Stimulated activated CD8-positive, alpha-beta memory T cell treated with anti-CD3 and anti-CD28 coated beads, Interleukin-7, amount 100 ng/mL, for 48 hours (primary cell): ENCODE data around the gene PRSS57.
"Not testable (repeated sequence)": the region's sequence is repeated elsewhere in the genome, so short reads cannot be mapped to it uniquely, and the experiment has no call there.

Source experiments
- DNase-seq, 2 donors: peaks; one replicate each; pipeline ENCODE4 v3.0.0-alpha.2; 2020; ENCODE audit warnings: low read depth in 1 of 2; ENCODE audit errors: extremely low read depth in 1 of 2

The PRSS57 gene

DNA sequence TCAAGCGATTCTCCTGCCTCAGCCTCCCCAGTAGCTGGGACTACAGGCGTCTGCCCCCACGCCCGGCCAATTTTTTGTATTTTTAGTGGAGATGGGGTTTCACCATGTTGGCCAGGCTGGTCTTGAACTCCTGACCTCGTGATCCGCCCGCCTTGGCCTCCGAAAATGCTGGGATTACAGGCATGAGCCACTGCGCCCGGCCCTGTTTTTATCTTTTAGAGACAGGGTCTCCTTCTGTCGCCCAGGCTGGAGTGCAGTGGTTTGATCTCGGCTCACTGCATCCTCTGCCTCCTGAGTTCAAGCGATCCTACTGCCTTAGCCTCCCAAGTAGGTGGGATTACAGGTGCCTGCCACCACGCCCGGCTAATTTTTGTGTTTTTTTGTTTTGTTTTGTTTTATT, 3.3 kb upstream of the PRSS57 start:
- DNase-seq = not testable (repeated sequence)

DNA sequence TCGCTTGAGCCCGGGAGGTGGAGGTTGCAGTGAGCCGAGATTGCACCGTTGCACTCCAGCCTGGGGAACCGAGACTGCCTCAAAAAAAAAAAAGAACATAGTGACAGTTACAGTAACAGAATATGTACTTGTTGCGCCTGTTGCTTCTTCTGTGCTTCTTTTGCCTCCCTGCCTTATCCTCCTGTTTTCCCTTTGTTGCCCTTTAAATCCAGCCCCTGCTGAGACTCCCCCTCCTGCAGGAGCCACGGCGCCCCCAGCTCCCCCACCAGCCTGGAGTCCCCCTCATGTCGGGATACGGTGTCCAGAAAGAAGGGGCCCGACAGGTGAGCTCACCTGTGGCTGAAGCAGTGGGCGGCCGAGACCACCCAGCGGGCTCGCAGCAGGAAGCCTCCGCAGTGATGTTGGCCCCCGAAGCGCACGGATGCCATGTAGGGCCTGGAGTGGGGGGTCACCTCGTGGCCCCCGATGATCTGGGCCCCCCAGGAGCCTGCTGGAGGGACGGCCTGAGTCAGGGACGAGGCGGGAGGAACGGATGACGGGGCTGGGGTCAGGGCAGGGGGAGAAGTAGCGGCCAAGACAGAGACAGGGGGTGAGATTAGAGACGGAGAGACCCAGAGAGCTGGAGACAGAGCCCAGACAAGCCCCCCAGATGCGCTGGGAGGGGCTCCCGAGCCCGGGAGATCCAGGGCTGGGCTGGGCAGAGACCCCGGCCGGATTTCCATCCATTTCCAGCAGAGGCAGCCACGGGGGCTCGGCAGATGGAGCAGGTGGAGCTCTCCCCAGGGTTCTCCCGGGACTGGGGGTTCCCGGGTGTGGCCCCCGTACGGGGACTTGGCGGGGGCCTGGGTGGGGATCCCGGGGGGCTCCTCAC, 536 bp downstream of the PRSS57 start:
- no peak for DNase-seq

GRCh38 chr19:690203-690602, 5.0 kb downstream of the PRSS57 start:
- no peak for DNase-seq

DNA sequence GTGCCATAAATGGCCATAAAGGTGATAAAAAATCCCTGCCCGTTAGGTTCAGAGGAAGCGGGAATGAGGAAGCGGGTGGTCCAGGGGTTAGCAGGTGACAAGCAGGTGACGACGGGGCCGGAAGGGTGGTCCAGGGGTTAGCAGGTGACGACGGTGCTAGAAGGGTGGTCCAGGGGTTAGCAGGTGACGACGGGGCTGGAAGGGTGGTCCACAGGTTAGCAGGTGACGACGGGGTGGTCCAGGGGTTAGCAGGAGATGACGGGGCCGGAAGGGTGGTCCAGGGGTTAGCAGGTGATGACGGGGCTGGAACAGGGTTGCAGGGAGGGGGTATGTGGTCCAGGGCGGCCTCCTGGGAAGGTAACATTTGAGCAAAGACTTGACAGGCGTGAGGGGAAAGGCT, 6.3 kb downstream of the PRSS57 start:
- no peak for DNase-seq

DNA sequence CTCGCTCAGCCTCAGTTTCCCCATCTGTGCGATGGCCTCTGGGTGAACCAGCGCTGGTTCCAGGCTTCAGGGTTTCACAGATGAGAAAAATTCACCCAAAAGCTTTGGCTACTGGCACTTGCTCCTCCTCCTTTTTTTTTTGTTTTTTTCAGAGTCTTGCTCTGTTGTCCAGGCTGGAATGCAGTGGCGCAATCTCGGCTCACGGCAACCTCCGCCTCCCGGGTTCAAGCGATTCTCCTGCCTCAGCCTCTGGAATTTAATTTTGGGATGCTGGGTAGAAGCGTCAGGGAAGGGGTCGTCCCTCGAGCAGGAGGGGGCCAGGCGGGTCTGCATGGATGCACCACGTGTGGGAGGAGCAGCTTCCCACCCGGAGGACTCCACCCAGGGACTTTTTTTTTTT, 7.0 kb downstream of the PRSS57 start:
- DNase-seq = no peak

DNA sequence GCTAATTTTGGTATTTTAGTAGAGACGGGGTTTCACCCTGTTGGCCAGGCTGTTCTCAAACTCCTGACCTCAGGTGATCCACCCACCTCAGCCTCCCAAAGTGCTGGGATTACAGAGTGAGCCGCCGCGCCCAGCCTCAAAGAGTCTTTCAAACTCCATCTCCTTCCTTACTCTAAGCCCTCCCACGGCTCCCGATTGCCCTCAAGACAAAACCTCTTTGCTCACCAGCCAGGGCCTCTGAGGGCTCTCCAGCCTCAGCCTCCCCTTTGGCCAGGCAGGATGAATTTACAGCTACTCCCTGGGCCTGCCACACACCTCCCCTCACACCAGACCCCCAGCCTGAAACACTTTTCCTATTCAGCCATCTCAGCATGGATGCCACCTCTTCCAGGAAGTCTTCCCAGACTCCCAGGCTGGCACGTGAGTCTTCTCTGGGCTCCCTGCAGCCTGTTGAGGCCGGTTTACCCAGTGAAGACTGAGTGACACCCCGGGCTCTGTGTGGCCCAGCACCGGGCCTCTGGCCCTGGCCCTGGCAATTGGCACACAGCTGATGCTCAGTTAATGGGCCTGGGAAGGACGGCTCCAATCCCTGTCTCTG, 7.6 kb downstream of the PRSS57 start:
- no peak for DNase-seq

DNA sequence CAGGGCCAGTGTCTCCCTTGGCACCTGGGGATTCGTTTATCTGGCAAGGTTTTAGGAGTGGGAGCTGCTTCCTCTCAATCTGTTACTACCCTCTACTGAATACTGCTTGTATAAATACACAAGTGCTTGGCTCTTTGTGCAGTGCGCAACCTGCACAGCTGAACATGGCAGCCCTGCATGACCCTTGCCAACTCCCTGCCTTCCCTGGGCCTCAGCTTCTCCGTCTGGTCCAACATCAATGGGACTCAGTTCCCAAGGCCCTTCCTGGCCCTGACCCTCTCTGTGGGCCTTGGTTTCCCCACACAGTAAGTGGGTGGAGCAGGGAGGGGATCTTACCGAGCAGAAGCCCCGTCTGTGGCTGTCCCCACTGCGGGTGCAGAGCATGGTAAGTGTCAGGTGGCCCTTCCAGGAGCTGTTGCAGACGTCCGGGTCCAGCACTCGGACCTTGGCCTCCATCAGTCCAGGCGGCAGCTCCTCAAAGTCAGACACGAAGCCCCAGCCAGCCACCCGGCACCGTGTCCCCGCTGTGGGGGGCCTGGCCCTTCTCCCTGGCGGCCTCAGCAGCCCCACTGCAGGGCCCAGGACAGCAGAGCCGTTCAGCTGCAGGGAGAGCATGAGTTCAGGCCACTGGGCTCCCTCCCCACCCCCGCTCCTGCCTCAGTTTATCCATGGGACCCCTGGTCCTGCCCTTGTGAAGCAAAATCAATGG, 8.5 kb downstream of the PRSS57 start:
- no peak for DNase-seq

- DNase-seq = no peak
Observed at GRCh38 chr19:685454-685931, 9.8 kb downstream of the PRSS57 start.

DNA sequence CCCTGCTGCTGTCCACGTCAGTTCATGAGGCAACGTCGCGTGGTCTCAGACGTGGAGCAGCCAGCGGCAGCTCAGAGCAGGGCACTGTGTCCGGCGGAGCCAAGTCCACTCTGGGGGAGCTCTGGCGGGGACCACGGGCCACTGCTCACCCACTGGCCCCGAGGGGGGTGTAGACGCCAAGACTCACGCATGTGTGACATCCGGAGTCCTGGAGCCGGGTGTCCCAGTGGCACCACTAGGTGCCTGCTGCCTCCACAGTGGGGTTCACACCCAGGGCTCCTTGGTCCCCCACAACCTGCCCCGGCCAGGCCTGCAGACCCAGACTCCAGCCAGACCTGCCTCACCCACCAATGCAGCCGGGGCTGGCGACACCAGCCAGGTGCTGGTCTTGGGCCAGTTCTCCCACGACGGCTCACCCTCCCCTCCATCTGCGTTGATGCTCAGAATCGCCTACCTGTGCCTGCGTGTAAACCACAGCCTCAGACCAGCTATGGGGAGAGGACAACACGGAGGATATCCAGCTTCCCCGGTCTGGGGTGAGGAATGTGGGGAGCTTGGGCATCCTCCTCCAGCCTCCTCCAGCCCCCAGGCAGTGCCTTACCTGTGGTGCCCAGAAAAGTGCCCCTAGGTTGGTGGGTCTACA, 12.5 kb downstream of the PRSS57 start:
- DNase-seq = no peak

DNA sequence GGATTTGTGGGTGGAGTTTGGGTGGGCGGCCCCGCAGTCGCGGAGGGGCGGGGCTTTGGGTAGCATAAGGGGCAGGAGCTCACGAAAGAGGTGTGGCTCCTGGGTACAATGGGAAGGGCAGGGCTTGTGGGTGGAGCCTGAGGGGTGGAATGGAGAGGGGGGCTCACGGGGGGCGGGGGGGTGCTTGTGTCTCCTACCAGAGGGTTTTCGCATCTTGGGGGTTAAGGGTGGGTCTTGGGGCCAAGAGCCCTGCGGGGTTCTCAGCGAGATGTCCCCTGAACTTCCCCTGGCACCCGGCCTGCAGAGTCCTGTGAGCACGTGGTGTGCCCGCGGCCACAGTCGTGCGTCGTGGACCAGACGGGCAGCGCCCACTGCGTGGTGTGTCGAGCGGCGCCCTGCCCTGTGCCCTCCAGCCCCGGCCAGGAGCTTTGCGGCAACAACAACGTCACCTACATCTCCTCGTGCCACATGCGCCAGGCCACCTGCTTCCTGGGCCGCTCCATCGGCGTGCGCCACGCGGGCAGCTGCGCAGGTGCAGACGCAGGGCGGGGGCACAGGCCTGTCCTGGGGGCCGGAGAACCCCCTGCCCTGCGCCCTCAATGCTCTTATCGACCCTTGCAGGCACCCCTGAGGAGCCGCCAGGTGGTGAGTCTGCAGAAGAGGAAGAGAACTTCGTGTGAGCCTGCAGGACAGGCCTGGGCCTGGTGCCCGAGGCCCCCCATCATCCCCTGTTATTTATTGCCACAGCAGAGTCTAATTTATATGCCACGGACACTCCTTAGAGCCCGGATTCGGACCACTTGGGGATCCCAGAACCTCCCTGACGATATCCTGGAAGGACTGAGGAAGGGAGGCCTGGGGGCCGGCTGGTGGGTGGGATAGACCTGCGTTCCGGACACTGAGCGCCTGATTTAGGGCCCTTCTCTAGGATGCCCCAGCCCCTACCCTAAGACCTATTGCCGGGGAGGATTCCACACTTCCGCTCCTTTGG, 13.9 kb downstream of the PRSS57 start:
- no peak for DNase-seq

GRCh38 chr19:680287-681028, 14.8 kb downstream of the PRSS57 start:
- DNase-seq = peak; percentile 99

DNA sequence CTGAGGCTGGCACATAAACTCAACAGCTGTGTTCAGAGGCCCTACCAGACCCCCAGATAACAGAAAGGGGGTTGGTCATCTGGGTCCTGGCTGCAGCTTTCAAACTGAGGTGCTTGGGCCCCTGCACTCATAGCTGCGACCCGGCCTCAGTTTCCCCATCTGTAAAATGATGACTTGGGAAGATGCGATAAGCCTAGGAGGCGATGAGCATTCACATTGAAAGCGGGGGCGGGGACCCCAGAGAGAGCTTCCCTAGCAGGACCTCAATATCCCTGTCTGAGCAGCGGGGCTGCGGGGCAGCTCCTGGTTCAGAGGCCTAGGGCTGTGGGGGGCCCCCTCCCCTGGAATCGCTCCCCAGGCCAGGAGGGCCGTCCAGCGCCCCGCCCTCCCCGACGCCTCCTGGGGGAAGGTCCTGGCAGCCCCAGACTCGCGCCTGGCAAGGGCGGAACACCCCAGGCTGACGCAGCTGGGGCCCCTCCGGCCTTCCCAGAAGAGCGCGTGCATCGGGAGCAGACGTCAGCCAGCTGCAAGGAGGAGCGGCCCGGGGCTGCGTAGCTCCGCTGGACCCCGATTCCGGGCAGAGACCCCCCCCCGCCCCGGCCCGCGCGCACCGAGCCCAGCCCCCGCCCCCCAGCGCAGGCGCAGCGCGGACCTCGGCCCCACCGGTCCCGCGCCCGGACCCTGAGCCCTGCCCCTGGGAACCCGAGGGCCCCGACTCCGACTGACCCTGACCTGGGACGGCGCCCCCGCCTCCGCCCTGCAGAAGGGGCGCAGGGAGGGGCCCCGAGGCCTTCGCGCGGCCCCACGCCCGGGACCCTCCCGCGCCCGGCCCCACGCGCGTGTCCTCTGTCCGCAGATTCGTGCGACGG, 15.6 kb downstream of the PRSS57 start:
- DNase-seq = no peak

DNA sequence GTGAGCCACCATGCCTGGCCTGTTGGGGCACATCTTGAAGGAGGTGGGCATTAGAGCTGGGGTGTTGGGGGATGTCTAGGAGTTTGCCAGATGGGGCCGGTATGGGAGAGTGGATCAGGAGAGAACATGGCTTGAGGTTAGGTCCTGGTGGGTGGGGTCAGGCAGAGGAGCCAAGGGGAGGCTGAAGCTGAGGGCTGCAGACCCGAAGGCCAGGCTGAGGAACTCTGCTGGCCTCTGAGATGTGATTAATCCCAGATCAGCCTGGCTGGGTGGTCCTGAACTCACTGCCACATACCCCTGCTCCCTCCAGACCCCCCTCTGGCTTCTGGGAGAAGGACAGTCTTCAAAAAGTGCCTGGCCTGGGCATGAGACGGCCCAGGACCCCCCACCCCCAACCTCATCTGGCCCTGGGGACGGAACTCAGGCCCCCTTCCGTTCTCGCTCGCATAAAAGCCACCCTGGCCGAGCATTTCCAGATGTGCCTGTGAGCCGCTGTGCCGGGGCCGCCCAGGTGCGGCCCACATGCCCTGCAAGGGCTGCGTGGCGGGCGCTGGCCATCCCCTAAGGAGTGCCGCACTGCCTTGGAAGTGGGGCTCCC, 16.4 kb downstream of the PRSS57 start:
- no peak for DNase-seq

DNA sequence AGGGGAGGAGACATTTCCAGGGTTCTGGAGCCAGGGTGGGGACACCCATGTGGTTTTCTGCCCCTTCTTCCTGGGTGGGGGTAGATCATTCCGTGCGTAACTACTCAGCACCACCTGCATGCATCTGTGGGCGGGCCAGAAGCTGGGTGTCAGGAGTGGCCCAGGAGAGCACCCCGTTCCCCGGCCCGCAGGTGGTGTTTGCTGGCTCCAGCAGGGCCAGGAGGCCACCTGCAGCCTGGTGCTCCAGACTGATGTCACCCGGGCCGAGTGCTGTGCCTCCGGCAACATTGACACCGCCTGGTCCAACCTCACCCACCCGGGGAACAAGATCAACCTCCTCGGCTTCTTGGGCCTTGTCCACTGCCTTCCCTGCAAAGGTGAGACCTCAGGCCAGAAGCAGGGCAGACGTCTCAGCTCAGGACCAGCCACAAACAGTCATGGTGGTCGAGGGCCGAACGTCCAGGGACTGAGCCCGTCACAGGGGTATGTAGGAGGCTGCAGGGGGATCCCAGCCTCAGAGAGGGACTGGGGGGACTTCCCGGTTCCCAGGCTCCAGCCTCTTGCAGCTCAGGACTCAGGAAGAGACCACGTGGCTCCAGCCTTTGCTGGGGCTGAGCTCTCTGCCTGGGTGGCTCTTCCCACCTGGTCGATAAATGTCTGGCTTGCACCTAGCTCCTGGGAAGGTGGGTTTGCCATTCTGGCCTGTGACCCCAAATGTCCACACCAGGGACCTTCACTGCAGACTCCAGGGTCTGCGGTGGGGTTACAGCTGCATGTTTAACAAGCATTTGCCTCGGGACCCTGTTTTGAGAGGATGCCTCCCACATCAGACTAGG, 17.4 kb downstream of the PRSS57 start:
- DNase-seq = no peak

DNA sequence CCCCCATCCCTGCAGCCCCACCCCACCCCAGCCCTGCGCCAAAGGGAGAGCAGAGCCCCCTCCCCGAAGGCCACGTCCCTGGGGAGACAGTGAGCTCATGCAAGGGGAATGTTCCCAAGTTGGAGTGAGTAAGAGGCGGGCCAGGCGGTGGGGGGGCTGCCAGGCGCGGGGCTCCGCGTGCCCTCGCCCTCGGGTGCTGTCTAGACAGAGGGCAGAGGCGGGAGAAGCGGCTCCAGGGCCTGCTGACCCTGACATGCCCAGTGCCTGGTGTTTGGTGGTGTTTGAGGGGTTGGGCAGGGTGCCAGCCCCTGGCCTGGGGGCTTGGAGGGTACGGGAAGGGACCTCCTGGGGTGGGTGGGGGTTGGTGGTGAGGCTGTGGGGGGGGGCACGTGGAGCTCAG, 18.1 kb downstream of the PRSS57 start:
- no peak for DNase-seq

DNA sequence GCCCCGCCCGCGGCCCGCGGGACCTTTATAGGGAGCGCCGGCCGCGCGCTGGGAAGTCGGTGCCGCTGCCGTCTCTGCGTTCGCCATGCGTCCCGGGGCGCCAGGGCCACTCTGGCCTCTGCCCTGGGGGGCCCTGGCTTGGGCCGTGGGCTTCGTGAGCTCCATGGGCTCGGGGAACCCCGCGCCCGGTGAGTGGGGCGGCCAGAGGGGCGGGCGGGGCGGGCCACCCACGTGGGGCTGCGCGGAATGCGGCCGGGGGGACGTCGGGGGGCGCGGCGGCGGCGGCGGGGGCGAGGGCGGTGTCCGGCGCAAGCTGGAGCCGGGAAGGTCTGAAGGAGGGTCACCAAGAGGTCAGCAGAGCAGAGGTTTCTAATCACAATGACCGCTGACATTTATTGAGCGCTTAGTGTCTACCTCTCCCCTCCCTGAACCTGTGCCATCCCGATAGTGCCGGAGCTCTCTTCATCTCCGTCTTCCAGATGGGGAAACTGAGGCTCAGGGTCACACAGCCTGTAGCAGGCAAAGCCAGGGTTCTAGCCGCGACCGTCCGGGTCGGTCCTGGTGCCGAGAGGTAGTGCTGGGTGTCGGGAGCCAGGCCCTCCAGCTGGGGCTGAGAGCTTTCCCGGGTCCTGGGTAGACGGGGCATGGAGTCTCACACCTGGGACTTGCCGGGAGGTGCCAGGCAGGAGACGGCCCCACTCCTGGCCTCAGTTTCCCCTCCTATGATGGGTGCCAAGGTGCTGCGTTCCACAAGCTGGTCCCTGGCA, 18.7 kb downstream of the PRSS57 start, which contains the start of gene FSTL3:
TSS of gene FSTL3 (plus strand) at position 54 of the 767 bp plus-strand sequence. CDS start at position 86, 32 bp downstream.
- DNase-seq = no peak
